Measurements from ENCODE around the gene UMAD1. TPM values are rescaled to one million over a fixed set of nuclear protein-coding genes. Genes with fewer than 3 reads are reported as not detected.
"Not testable (repeated sequence)": the region's sequence is repeated elsewhere in the genome, so short reads cannot be mapped to it uniquely, and the experiment has no call there.

Gene UMAD1
- total and polyA plus RNA-seq, 10 donors: 7.6 to 21.2 (median 14.2) TPM

- Histone ChIP-seq H3K36me3 (no peaks in the 10 kb centered on the region), H3K27me3 (replicated peaks in 1 of 7) (no peaks in the 10 kb centered on the region), H3K27ac (no peak overlapping the region), H3K4me1 (peaks cover 0 to 16% (median 5%) of the 10 kb centered on the region in 6 donors), H3K9me3 (no peaks in the 10 kb centered on the region), H3K4me3 (no peak overlapping the region)
- no peak for TF ChIP-seq POLR2AphosphoS5 (IDR thresholded peaks at IDR 0.05)
- TF ChIP-seq, protein P1, sequence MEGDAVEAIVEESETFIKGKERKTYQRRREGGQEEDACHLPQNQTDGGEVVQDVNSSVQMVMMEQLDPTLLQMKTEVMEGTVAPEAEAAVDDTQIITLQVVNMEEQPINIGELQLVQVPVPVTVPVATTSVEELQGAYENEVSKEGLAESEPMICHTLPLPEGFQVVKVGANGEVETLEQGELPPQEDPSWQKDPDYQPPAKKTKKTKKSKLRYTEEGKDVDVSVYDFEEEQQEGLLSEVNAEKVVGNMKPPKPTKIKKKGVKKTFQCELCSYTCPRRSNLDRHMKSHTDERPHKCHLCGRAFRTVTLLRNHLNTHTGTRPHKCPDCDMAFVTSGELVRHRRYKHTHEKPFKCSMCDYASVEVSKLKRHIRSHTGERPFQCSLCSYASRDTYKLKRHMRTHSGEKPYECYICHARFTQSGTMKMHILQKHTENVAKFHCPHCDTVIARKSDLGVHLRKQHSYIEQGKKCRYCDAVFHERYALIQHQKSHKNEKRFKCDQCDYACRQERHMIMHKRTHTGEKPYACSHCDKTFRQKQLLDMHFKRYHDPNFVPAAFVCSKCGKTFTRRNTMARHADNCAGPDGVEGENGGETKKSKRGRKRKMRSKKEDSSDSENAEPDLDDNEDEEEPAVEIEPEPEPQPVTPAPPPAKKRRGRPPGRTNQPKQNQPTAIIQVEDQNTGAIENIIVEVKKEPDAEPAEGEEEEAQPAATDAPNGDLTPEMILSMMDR (IDR thresholded peaks at IDR 0.05 in 8 of 11, conservative IDR thresholded peaks at IDR 0.05 in 3 of 11): no peak
- no peak for TF ChIP-seq POLR2A (IDR thresholded peaks at IDR 0.05)
- WGBS, 5 donors: 92 to 98% (median 94%) methylated on average over 3 of the region's 3 CpGs
- intact Hi-C loops (cut with DNase I; ENCODE audit: low total_unique reads): no loop called here
- no peak for DNase-seq
Observed at GRCh38 chr7:7803715-7804178, 163.2 kb downstream of the UMAD1 start.

DNA sequence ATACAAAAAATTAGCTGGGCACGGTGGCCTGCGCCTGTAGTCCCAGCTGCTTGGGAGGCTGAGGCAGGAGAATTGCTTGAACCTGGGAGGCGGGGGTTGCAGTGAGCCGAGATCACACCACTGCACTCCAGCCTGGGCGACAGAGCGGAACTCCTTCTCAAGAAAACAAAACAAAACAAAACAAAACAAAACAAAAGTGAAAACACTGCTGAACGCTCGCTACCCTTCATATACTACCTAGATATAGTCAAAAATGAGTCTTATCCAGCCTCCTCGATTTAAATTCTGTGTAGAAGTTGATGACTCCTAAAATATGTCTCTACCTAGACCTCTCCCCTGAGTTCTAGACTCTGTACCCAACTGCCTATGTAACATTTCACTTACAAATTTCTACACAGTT is 164.3 kb downstream of the UMAD1 start:
- H3K9me3 ChIP-seq; intact Hi-C loops (cut with DNase I; ENCODE audit: low total_unique reads); H3K4me3 ChIP-seq; H3K36me3 ChIP-seq; DNase-seq; H3K27me3 ChIP-seq (replicated peaks in 1 of 7): not testable (repeated sequence)
- Histone ChIP-seq H3K27ac (peak overlapping the region in 2 of 8 donors; percentile 34 to 50), H3K4me1 (peaks cover 0 to 16% (median 5%) of the 10 kb centered on the region in 6 donors)
- WGBS, 5 donors: 73 to 89% (median 82%) methylated on average over 9 of the region's 9 CpGs

- DNase-seq: no peak
- no peak for TF ChIP-seq POLR2AphosphoS5 (IDR thresholded peaks at IDR 0.05)
- no peak for TF ChIP-seq POLR2A (IDR thresholded peaks at IDR 0.05)
- TF ChIP-seq, protein P1 (IDR thresholded peaks at IDR 0.05 in 8 of 11, conservative IDR thresholded peaks at IDR 0.05 in 3 of 11): no peak
- H3K27me3 ChIP-seq (replicated peaks in 1 of 7): no peaks in the 10 kb centered on the region
- no peaks in the 10 kb centered on the region for H3K36me3 ChIP-seq
- no peak overlapping the region for H3K4me3 ChIP-seq
- H3K4me1 ChIP-seq: peaks cover 0 to 16% (median 5%) of the 10 kb centered on the region in 6 donors
- no peaks in the 10 kb centered on the region for H3K9me3 ChIP-seq
- peak overlapping the region in 3 of 8 donors; percentile 34 to 50 (median 36) for H3K27ac ChIP-seq
- intact Hi-C loops (cut with DNase I; ENCODE audit: low total_unique reads): no loop called here
- WGBS, 5 donors: 77 to 87% (median 84%) methylated on average over 2 of the region's 2 CpGs
Observed at GRCh38 chr7:7805511-7806153, 165.1 kb downstream of the UMAD1 start.

DNA sequence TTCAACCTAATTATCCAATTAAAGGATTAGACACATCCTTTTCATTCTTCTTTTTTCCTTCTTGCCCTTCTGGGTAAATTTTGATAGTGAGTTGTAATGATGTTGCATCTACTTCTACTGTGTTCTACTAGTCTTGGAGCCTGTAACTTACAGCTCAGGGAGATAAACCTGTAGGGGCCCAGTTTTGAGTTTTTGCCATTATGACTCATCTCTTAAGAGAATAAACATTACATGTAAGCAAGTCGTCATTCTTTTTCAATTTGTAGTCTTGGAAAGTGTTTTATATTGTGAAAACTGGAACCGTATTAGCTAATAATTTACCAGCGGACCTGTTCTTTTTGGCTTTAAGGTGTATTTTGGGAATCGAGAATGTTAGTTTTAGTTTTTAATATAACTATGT is 167.6 kb downstream of the UMAD1 start:
- 84 to 92% (median 89%) methylated on average over 4 of the region's 4 CpGs for WGBS, 5 donors
- Histone ChIP-seq H3K27me3 (replicated peaks in 1 of 7) (no peaks in the 10 kb centered on the region), H3K4me3 (no peak overlapping the region), H3K4me1 (peaks cover 0 to 16% (median 5%) of the 10 kb centered on the region in 6 donors), H3K9me3 (no peaks in the 10 kb centered on the region), H3K27ac (no peak overlapping the region), H3K36me3 (no peaks in the 10 kb centered on the region)
- intact Hi-C loops (cut with DNase I; ENCODE audit: low total_unique reads): no loop called here
- TF ChIP-seq POLR2A (IDR thresholded peaks at IDR 0.05) (no peak), POLR2AphosphoS5 (IDR thresholded peaks at IDR 0.05) (no peak)
- TF ChIP-seq, protein P1 (IDR thresholded peaks at IDR 0.05 in 8 of 11, conservative IDR thresholded peaks at IDR 0.05 in 3 of 11): no peak
- no peak for DNase-seq
